GM12878 (cell line): Measurements from ENCODE around the gene TMEM45A. TPM values are rescaled to one million over a fixed set of nuclear protein-coding genes. Genes with fewer than 3 reads are reported as not detected.
"Not testable (repeated sequence)": the region's sequence is repeated elsewhere in the genome, so short reads cannot be mapped to it uniquely, and the experiment has no call there.

Source experiments
- ATAC-seq: fragments of 200-7000 bp; cut with Tn5 transposase; 3 replicates; pipeline ENCODE4 v1.9.1; 2020; ENCODE audit warnings: mild to moderate bottlenecking, moderate library complexity
- BruUV-seq: library from RNA; stranded (reverse); fragments of 400-500 nt; replicated peaks from 2 replicates; lab custom pipeline; 2021; lab: Mats Ljungman, UMichigan
- CTCF ChIA-PET: fragments of 300-600 bp; sonication (Branson Sonifier 250); formaldehyde crosslinking; extraction: SDS; loops from one replicate; lab custom pipeline; 2021; ENCODE audit warnings: inconsistent platforms; lab: Yijun Ruan, JAX
- POLR2A ChIA-PET: fragments of 350-600 bp; formaldehyde crosslinking; extraction: SDS; loops from one replicate; lab custom pipeline; 2021; ENCODE audit warnings: inconsistent platforms; lab: Charles Lee
- RAD21 ChIA-PET: fragments of 300-600 bp; sonication (Branson Sonifier 250); formaldehyde crosslinking; loops from one replicate; lab custom pipeline; 2023; ENCODE audit warnings: antibody characterized with exemption; ENCODE audit not compliant: unreplicated experiment; lab: Charles Lee
- SMC1A ChIA-PET: fragments of 300-600 bp; sonication (Branson Sonifier 250); formaldehyde crosslinking; loops from one replicate; lab custom pipeline; 2023; ENCODE audit not compliant: unreplicated experiment, uncharacterized antibody; lab: Charles Lee
- DNase-seq: peaks from one replicate; pipeline ENCODE4 v3.0.0-alpha.2; 2011; ENCODE audit warnings: low read depth, low spot score
- FAIRE-seq: peaks from 3 replicates; lab custom pipeline; 2011; peaks lifted over from hg19 to GRCh38; lab: Jason Lieb, UNC
- H2AFZ ChIP-seq: 2 replicates; pipeline ENCODE4 v1.6.0; 2011; ENCODE audit warnings: low read depth, low read length, control low read depth; ENCODE audit not compliant: control insufficient read depth
- H3K27ac ChIP-seq: 2 replicates; pipeline ENCODE4 v1.5.1; 2011; ENCODE audit warnings: control low read depth; ENCODE audit not compliant: control insufficient read depth, insufficient read depth
- H3K27me3 ChIP-seq, 2 experiments: replicated peaks in 1 of 2; 2 replicates each; pipeline versions ENCODE4 v1.6.0 to v1.6.1; 2011; ENCODE audit warnings: low read length in 1 of 2; ENCODE audit not compliant: control insufficient read depth in 2 of 2, insufficient read depth in 2 of 2
- H3K36me3 ChIP-seq, 2 experiments: 2 replicates each; pipeline ENCODE4 v1.5.1; 2011; ENCODE audit warnings: low read length in 1 of 2; ENCODE audit not compliant: control insufficient read depth in 2 of 2, insufficient read depth in 2 of 2
- H3K4me1 ChIP-seq: 2 replicates; pipeline ENCODE4 v1.6.1; 2011; ENCODE audit warnings: mild to moderate bottlenecking, low read length, moderate library complexity, mixed read lengths; ENCODE audit not compliant: control insufficient read depth, insufficient read depth
- H3K4me2 ChIP-seq: 2 replicates; pipeline ENCODE4 v1.6.0; 2011; ENCODE audit warnings: control low read depth; ENCODE audit not compliant: control insufficient read depth, insufficient read depth
- H3K4me3 ChIP-seq: fragments of 200-600 bp; sonication (generic); 2 replicates; pipeline ENCODE4 v1.5.1; 2016
- H3K79me2 ChIP-seq: 2 replicates; pipeline ENCODE4 v1.6.0; 2011; ENCODE audit warnings: low read length; ENCODE audit not compliant: control insufficient read depth, insufficient read depth
- H3K9ac ChIP-seq: 2 replicates; pipeline ENCODE4 v1.8.0; 2011; ENCODE audit warnings: low read length, control low read depth, mixed read lengths; ENCODE audit not compliant: control insufficient read depth, insufficient read depth
- H3K9me3 ChIP-seq: replicated peaks from 3 replicates; pipeline ENCODE4 v1.5.1; 2011; ENCODE audit warnings: mild to moderate bottlenecking, low read length; ENCODE audit not compliant: control insufficient read depth, insufficient read depth
- H4K20me1 ChIP-seq: 2 replicates; pipeline ENCODE4 v1.6.0; 2011; ENCODE audit not compliant: control insufficient read depth, insufficient read depth
- RELA ChIP-seq: fragments of 450-650 bp; IDR thresholded peaks from 2 replicates; pipeline ENCODE4 v1.8.0; 2014; ENCODE audit warnings: borderline replicate concordance; ENCODE audit not compliant: partially characterized antibody
- TAF1 ChIP-seq: IDR thresholded peaks from 2 replicates; pipeline ENCODE4 v1.6.1; 2011; ENCODE audit warnings: mild to moderate bottlenecking, low read depth, low read length, borderline replicate concordance
- YBX1 ChIP-seq: fragments of 450-650 bp; IDR thresholded peaks from 2 replicates; pipeline ENCODE4 v1.6.1; 2016; ENCODE audit warnings: antibody characterized with exemption
- WGBS: methylation state at CpG from one replicate; pipeline ENCODE4 v1.1.6; 2016; ENCODE audit warnings: low lambda C conversion rate; ENCODE audit not compliant: insufficient replicate concordance, insufficient coverage; ENCODE audit errors: missing lambda C conversion rate; 5-methylcytosine and 5-hydroxymethylcytosine counted together
- in situ Hi-C: fragments of 300-500 bp; cut with MboI; formaldehyde crosslinking; loops from 9 replicates; pipeline ENCODE4 v1.14.3; 2018; ENCODE audit warnings: mixed read lengths
- intact Hi-C: fragments of 100-400 bp; cut with micrococcal nuclease; formaldehyde crosslinking; loops from one replicate; pipeline ENCODE4 v1.14.2; 2022; ENCODE audit not compliant: unreplicated experiment
- polyA plus RNA-seq, 11 experiments: library from polyadenylated mRNA; depleted of rRNA in 4 of 11; unstranded in 6 of 11; stranded (reverse) in 5 of 11; fragments of >200 nt; fragmentation: Nextera tagmentation in 4 of 11; fragmentation: Illumina TruSeq in 1 of 11; extraction: Ambion mirVana in 4 of 11; extraction: Trizol in 1 of 11; gene quantifications; 1 replicate in 1 of 11; 2 replicates in 10 of 11; pipeline versions ENCODE4 v1.2.1 to v1.2.3, GENCODE V29; 2011 to 2016; ENCODE audit warnings: inconsistent platforms in 2 of 11, missing spikeins in 2 of 11, low read depth in 1 of 11
- total RNA-seq, 4 experiments: library from RNA; depleted of rRNA in 3 of 4; stranded (reverse); fragments of >200 nt in 3 of 4; fragmentation: Illumina TruSeq in 1 of 4; extraction: Trizol in 1 of 4; gene quantifications; 2 replicates each; pipeline versions ENCODE4 v1.2.1 to v1.2.3, GENCODE V29; 2013 to 2021
- TF ChIP-seq, protein P1 (sequence below): IDR thresholded peaks from 2 replicates; pipeline ENCODE4 v1.6.1; 2011; ENCODE audit warnings: borderline replicate concordance, low read depth, mild to moderate bottlenecking, moderate library complexity, mixed read lengths, low read length; ENCODE audit not compliant: insufficient read depth; ENCODE audit errors: extremely low read length
- TF ChIP-seq, protein P2 (sequence below): fragments of 450-650 bp; IDR thresholded peaks from 2 replicates; pipeline ENCODE4 v1.6.1; 2017; ENCODE audit warnings: mild to moderate bottlenecking
- TF ChIP-seq, protein P3 (sequence below): fragments of 450-650 bp; IDR thresholded peaks from 2 replicates; pipeline ENCODE4 v1.6.1; 2017; ENCODE audit warnings: mild to moderate bottlenecking, moderate library complexity

TMEM45A gene
- total and polyA plus RNA-seq, 10 of the 15 experiments (the other 5 are each of a cell fraction or from before 2014, with no cell fraction given), result 0.34 to 5.3 (median 0.83) TPM

DNA sequence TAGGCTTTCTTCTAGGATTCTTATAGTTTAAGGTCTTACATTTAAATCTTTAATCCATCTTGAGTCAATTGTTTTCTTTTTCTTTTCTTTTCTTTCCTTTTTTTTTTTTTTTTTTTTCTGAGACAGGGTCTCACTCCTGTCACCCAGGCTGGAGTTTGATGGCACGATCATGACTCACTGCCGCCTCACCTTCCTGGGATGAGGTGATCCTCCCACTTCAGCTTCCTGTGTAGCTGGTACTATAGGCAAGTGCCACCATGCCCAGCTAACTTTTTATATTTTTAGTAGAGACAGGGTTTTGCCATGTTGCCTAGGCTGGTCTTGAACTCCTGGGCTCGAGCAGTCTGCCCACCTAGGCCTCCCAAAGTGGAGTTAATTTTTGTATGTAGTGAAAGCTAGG lies 49.0 kb downstream of the TMEM45A start:
- H3K27ac ChIP-seq, H3K4me3 ChIP-seq, H3K4me1 ChIP-seq, BruUV-seq, H3K9ac ChIP-seq, H3K4me2 ChIP-seq, H3K9me3 ChIP-seq, FAIRE-seq, ATAC-seq, RAD21 ChIA-PET, DNase-seq, CTCF ChIA-PET, H4K20me1 ChIP-seq, H3K79me2 ChIP-seq, H3K36me3 ChIP-seq, H2AFZ ChIP-seq, H3K27me3 ChIP-seq, intact Hi-C loops, in situ Hi-C loops: not testable (repeated sequence)
- ChIA-PET POLR2A (interaction anchor here (0.6 kb wide), 1 partner anchor 26 kb away, joined by 7 read pairs; no protein-coding TSS in a partner anchor), SMC1A (interaction anchor here (0.8 to 1.6 kb wide), 2 partner anchors 20 to 35 kb away, joined by 3 read pairs; no protein-coding TSS in a partner anchor)
- WGBS, result 29% methylated on average over 2 of the region's 3 CpGs

DNA sequence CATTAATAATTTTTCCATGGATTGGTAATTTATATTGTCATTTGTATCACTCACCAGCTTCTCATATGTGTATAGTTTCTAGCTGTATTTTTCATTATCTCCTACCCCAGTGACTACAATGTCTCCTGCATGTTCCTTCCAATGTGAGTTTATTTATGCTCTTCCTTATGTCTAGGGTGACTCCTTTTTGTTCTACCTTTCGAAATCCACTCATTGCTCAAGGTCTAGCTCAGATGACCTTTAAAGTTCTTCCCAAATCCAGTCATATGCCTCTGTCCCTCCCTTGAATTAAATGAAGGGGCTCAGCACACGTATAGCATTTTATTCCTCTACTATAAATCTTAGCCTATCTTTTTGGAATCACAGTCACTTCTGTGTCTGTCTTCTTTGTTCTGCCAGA lies 53.0 kb downstream of the TMEM45A start:
- no peak for ATAC-seq
- DNase-seq, result no peak
- no peaks in the 10 kb centered on the region for H3K27me3 ChIP-seq
- no peak overlapping the region for H3K4me2 ChIP-seq
- H3K4me1 ChIP-seq, result no peaks in the 10 kb centered on the region
- in situ Hi-C loops, result no loop called here
- H3K27ac ChIP-seq, result no peak overlapping the region
- H2AFZ ChIP-seq, result no peak overlapping the region
- CTCF ChIA-PET, result interaction anchor here (1.3 kb wide), 1 partner anchor 248 kb away, joined by 5 read pairs; no protein-coding TSS in a partner anchor
- no peaks in the 10 kb centered on the region; the same call in 2 of the 3 replicates for H3K9me3 ChIP-seq
- RAD21 ChIA-PET, result no interaction called here
- no peak overlapping the region for H3K9ac ChIP-seq
- WGBS, result 21% methylated on average over 2 of the region's 2 CpGs
- H3K36me3 ChIP-seq, result no peaks in the 10 kb centered on the region
- H4K20me1 ChIP-seq, result no peaks in the 10 kb centered on the region
- H3K4me3 ChIP-seq, result no peak overlapping the region
- TF ChIP-seq YBX1 (no peak), TAF1 (no peak), RELA (no peak)
- TF ChIP-seq, protein P1, sequence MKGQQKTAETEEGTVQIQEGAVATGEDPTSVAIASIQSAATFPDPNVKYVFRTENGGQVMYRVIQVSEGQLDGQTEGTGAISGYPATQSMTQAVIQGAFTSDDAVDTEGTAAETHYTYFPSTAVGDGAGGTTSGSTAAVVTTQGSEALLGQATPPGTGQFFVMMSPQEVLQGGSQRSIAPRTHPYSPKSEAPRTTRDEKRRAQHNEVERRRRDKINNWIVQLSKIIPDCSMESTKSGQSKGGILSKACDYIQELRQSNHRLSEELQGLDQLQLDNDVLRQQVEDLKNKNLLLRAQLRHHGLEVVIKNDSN, result no peak
- TF ChIP-seq, protein P2, sequence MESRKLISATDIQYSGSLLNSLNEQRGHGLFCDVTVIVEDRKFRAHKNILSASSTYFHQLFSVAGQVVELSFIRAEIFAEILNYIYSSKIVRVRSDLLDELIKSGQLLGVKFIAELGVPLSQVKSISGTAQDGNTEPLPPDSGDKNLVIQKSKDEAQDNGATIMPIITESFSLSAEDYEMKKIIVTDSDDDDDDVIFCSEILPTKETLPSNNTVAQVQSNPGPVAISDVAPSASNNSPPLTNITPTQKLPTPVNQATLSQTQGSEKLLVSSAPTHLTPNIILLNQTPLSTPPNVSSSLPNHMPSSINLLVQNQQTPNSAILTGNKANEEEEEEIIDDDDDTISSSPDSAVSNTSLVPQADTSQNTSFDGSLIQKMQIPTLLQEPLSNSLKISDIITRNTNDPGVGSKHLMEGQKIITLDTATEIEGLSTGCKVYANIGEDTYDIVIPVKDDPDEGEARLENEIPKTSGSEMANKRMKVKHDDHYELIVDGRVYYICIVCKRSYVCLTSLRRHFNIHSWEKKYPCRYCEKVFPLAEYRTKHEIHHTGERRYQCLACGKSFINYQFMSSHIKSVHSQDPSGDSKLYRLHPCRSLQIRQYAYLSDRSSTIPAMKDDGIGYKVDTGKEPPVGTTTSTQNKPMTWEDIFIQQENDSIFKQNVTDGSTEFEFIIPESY, result no peak
- TF ChIP-seq, protein P3, sequence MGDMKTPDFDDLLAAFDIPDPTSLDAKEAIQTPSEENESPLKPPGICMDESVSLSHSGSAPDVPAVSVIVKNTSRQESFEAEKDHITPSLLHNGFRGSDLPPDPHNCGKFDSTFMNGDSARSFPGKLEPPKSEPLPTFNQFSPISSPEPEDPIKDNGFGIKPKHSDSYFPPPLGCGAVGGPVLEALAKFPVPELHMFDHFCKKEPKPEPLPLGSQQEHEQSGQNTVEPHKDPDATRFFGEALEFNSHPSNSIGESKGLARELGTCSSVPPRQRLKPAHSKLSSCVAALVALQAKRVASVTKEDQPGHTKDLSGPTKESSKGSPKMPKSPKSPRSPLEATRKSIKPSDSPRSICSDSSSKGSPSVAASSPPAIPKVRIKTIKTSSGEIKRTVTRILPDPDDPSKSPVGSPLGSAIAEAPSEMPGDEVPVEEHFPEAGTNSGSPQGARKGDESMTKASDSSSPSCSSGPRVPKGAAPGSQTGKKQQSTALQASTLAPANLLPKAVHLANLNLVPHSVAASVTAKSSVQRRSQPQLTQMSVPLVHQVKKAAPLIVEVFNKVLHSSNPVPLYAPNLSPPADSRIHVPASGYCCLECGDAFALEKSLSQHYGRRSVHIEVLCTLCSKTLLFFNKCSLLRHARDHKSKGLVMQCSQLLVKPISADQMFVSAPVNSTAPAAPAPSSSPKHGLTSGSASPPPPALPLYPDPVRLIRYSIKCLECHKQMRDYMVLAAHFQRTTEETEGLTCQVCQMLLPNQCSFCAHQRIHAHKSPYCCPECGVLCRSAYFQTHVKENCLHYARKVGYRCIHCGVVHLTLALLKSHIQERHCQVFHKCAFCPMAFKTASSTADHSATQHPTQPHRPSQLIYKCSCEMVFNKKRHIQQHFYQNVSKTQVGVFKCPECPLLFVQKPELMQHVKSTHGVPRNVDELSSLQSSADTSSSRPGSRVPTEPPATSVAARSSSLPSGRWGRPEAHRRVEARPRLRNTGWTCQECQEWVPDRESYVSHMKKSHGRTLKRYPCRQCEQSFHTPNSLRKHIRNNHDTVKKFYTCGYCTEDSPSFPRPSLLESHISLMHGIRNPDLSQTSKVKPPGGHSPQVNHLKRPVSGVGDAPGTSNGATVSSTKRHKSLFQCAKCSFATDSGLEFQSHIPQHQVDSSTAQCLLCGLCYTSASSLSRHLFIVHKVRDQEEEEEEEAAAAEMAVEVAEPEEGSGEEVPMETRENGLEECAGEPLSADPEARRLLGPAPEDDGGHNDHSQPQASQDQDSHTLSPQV, result no peak
- TF ChIP-seq, all 136 proteins: peak for 0
- intact Hi-C loops, result no loop called here
- ChIA-PET POLR2A (no interaction called here), SMC1A (no interaction called here)
- FAIRE-seq, result no peak
- H3K79me2 ChIP-seq, result no peaks in the 10 kb centered on the region
- BruUV-seq, result no TSS peak
